Urothelium cell line (cell line): ENCODE measurements around the gene GXYLT2.
"Not testable (repeated sequence)": the region's sequence is repeated elsewhere in the genome, so short reads cannot be mapped to it uniquely, and the experiment has no call there.

Experiments used
- DNase-seq: peaks from one replicate; pipeline ENCODE4 v3.0.0; 2011; ENCODE audit warnings: low spot score, mixed read lengths
- FAIRE-seq: peaks from 2 replicates; lab custom pipeline; 2011; peaks lifted over from hg19 to GRCh38; lab: Jason Lieb, UNC

The GXYLT2 gene

GRCh38 chr3:72892081-72892775 is 4.4 kb downstream of the GXYLT2 start:
- DNase-seq (no peak), FAIRE-seq (no peak)

GRCh38 chr3:72892870-72893269 is 5.0 kb downstream of the GXYLT2 start:
- DNase-seq (no peak), FAIRE-seq (no peak)

DNA sequence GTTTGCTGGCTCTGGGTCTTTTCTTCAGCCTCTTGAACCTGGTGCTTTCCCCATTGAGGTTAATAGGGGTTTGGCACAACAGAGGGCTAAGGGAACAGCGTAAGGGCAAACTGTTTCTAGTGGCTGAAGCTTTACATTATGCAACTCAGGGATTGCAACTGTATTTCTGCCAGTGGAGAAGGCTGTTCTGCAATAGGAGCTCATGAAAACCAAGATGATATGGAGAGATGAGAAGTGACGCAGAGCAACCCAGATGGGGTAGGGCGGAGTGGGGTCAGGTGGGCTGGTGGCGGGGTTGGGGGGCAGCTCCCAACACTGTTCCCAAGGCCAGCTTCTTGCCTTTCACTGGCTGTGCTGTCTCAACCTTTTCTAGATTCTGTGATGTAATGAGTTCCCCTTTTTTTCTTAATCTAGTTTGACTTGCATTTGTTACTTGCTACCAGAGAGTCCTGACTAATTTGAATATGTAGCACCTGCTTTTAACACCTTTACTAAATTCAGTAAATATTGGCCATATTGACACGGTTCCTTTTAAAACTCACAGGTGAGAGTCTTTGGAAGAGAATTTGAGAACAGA is 7.2 kb downstream of the GXYLT2 start:
- FAIRE-seq: no peak
- DNase-seq: no peak

DNA sequence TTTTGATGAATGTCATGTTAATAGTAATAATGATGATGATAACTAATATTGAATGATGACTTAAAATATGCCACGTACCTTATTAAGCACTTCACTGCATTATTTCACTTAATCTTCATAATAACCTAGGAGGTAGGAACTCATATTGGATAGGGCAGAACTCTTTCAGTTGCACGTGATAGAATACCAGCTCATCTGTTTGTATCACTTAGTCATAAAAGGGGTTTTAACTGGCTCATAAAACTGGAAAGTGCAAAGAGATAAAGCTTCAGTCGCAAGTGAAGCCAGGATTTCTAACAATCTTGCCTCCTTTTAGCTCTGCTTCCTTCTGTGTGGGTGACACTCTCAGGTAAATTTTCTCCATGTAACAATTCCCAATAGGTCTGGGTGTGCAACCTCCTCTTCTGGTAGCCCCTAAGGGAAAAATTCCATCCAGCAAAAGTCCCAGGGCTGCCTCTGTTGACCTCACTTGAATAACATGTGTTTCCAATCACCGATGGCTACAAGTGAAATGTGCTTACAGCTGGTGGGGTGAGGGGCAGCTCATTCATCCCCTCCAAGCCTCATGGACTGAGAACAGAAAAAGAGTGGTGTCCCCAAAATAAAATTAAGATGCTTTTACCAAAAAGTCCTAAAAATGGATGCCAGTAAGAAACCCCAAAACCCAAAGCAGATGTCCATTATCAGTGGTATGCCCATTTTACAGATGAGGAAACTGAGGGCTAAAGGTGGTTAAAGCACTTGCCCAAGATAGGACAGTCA is 9.3 kb downstream of the GXYLT2 start:
- FAIRE-seq: no peak

DNA sequence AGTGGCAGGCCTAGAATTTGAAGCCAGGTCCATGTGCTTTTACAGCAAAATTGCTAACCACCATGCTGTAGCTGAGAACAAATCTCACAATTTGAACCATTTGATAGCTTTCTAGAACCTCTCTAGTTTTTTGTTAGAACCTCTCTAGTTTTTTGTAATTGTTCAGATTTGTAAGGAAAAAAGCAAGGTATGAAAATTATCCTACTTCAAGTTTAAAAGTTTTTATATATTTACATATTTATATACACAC is 9.8 kb downstream of the GXYLT2 start:
- no peak for DNase-seq
- no peak for FAIRE-seq

More for the DNA sequence above, 9.3 kb downstream of the GXYLT2 start:
- no peak for DNase-seq

DNA sequence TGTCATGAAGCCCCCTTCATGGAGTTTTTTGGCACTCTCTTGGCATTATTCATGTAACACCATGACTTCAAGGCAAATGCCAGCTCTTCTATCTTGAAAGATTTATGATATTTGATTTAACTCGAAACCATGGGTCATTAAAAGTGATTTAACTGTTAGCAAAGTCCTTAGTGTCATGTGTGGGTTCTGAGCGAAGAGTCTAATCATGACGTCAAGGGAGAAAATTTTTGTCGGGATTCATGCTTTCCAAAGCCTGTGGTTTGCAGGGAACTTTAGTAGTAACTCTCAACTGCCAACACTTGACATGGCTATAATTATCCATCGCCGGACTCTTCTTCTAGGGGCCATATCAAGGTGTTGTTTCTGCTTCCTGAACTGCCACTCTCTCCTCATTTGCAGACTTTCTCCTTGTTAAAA is 11.5 kb downstream of the GXYLT2 start:
- FAIRE-seq (no peak), DNase-seq (no peak)

DNA sequence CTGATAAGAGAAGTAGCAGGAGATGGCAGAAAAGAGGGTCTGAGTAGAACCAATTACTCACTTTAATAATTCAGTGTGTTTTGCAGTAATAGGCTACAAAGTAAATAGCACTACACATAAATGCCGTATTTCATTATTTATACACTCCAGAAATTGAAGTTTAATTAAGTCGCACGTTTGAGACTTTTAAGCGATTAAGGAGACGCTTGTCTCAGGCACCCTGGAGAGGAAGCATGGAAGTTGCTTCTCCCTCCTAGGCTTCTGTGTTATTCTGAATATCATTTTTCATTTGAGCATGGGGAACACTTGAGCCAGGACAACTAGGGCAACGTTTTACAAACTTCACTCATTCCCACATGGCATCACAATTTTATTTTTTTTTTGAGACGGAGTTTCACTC is 12.2 kb downstream of the GXYLT2 start:
- FAIRE-seq: no peak
- DNase-seq: no peak

DNA sequence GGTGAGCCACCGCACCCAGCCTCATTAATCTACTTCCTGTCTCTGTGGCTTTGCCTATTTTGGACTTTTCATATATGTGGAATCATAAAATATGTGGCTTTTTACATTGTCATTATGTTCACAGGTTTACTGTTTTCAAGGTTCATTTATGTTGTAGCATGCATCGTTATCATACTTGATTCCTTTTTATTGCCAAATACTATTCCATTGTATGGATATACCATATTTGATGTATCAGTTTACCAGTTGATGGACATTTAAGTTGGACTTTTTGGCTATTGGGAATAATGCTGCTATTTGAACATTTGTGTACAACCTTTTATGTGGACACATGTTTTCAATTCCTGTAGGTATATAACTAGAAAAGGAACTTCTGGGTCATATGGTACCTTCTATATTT is 14.0 kb downstream of the GXYLT2 start:
- FAIRE-seq: no peak
- no peak for DNase-seq

GRCh38 chr3:72903004-72903403 is 15.2 kb downstream of the GXYLT2 start:
- DNase-seq: peak; percentile 68
- FAIRE-seq: no peak

- no peak for DNase-seq
- FAIRE-seq: no peak
Measured at GRCh38 chr3:72904163-72904562, 16.3 kb downstream of the GXYLT2 start.

GRCh38 chr3:72906154-72906553 is 18.3 kb downstream of the GXYLT2 start:
- FAIRE-seq (no peak), DNase-seq (no peak)

- FAIRE-seq (no peak), DNase-seq (no peak)
Measured at GRCh38 chr3:72907131-72907711, 19.4 kb downstream of the GXYLT2 start.

GRCh38 chr3:72907731-72908620 is 20.1 kb downstream of the GXYLT2 start:
- FAIRE-seq: no peak
- peak; percentile 35 for DNase-seq

DNA sequence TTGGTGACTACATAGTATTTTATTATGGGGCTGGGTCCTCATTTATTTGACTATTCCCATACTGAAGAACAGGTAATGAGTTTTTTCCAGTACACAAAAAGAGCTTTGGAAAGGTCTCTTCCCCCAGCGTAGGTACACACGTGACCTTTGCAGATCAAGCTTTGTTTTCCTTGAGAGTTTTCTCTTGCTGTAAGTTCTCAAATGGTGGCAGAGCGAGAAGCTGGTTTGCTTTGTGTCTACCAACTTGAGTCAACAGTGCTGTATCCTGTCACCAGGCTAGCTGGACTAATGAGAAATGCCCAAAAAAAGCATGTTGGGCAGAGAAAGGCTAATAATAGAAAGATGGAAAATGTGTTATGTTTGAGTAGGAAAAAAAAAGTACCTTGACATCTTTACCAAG is 21.7 kb downstream of the GXYLT2 start:
- no peak for FAIRE-seq
- DNase-seq: no peak

GRCh38 chr3:72912532-72912931 is 24.7 kb downstream of the GXYLT2 start:
- no peak for DNase-seq
- no peak for FAIRE-seq

DNA sequence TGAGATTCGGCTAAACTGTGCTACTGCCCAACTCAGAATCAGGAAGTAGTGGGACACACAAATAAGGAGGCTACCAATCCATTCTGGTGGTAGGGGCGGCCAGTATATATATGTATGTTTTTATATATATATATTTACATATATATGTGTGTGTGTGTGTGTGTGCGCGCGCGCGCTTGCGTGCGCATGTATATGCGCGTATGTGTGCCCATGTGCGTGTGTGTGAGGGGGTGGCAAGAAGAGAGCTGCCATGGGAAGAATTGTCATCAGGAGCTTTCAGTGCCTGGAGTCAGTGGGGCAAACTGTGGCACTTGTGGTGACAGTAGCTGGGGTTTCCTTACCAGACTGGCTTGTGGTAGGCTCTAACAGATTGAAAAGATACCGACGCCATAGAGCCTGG is 26.5 kb downstream of the GXYLT2 start:
- DNase-seq (no peak), FAIRE-seq (no peak)

- DNase-seq (no peak), FAIRE-seq (no peak)
Measured at GRCh38 chr3:72916250-72916649, 28.4 kb downstream of the GXYLT2 start.

GRCh38 chr3:72919520-72919919 is 31.7 kb downstream of the GXYLT2 start:
- FAIRE-seq: no peak

GRCh38 chr3:72924055-72924454 is 36.2 kb downstream of the GXYLT2 start:
- DNase-seq: no peak
- no peak for FAIRE-seq

More at GRCh38 chr3:72919520-72919919, 31.7 kb downstream of the GXYLT2 start:
- DNase-seq: no peak

DNA sequence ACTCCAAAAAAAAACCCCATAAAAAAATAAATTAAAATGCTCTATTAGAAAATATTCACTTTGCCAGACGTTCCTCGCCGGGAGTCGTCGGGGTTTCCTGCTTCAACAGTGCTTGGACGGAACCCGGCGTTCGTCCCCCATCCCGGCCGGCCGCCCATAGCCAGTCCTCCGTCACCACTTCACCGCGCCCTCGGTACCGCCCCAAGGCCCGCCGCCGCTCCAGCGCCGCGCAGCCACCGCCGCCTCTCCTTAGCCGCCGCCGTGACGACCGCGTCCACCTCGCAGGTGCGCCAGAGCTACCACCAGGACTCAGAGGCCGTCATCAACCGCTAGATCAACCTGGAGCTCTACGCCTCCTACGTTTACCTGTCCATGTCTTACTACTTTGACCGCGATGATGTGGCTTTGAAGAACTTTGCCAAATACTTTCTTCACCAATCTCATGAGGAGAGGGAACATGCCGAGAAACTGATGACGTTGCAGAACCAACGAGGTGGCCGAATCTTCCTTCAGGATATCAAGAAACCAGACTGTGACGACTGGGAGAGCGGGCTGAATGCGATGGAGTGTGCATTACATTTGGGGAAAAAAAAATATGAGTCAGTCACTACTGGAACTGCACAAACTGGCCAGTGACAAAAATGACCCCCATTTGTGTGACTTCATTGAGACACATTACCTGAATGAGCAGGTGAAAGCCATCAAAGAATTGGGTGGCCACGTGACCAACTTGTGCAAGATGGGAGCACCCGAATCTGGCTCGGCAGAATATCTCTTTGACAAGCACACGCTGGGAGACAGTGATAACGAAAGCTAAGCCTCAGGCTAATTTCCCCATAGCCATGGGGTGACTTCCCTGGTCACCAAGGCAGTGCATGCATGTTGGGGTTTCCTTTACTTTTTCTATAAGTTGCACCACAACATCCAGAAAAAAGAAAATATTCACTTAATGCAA is 41.2 kb downstream of the GXYLT2 start:
- FAIRE-seq, DNase-seq: not testable (repeated sequence)
